ENCODE data around the gene DPP10.

Gene DPP10

DNA sequence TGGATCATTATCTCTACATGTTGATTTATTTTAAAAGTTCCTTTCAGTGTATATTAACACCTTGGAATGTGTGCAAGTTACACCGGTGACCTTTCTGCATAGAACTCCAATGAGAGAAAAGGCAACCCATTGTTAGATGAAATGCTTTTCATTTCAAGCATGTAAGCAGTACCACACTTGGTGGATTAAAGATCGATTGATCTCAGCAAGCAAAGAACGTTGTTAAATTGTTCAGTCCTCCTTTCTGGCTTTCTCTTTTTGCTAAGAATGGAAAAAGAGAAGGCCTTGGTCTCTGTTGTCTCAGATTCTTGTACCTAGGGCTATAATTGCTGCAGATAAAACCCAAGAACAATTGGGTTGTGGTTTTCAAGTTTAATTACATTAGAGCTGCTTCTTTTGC is 843.0 kb downstream of the DPP10 start:
- H3K4me1 ChIP-seq (ENCODE audit: control insufficient read depth, insufficient read depth, low read length), result no peaks in the 10 kb centered on the region
- WGBS (ENCODE audit: insufficient coverage, insufficient read length), result no CpG with 5 or more reads among the region's 3 CpGs
- no peak overlapping the region for H3K4me3 ChIP-seq (ENCODE audit: low read length)
- no peaks in the 10 kb centered on the region for H3K9me3 ChIP-seq (ENCODE audit: control insufficient read depth, insufficient read depth, low read length)
- H3K27me3 ChIP-seq (ENCODE audit: control insufficient read depth, insufficient read depth, low read length), result no peaks in the 10 kb centered on the region
- DNase-seq (ENCODE audit: low read depth, low spot score), result no peak
- no peaks in the 10 kb centered on the region for H3K36me3 ChIP-seq (ENCODE audit: control insufficient read depth, insufficient read depth, low read length)
- no peak overlapping the region for H3K27ac ChIP-seq (ENCODE audit: low read length)

- no peaks in the 10 kb centered on the region for H3K36me3 ChIP-seq (ENCODE audit: control insufficient read depth, insufficient read depth, low read length)
- H3K4me3 ChIP-seq (ENCODE audit: low read length), result no peak overlapping the region
- H3K27ac ChIP-seq (ENCODE audit: low read length), result no peak overlapping the region
- no peaks in the 10 kb centered on the region for H3K27me3 ChIP-seq (ENCODE audit: control insufficient read depth, insufficient read depth, low read length)
- no peaks in the 10 kb centered on the region for H3K9me3 ChIP-seq (ENCODE audit: control insufficient read depth, insufficient read depth, low read length)
- no CpG with 5 or more reads among the region's 1 CpG for WGBS (ENCODE audit: insufficient coverage, insufficient read length)
- DNase-seq (ENCODE audit: low read depth, low spot score), result no peak
- no peaks in the 10 kb centered on the region for H3K4me1 ChIP-seq (ENCODE audit: control insufficient read depth, insufficient read depth, low read length)
Observed at GRCh38 chr2:115290478-115290877, 848.0 kb downstream of the DPP10 start.

DNA sequence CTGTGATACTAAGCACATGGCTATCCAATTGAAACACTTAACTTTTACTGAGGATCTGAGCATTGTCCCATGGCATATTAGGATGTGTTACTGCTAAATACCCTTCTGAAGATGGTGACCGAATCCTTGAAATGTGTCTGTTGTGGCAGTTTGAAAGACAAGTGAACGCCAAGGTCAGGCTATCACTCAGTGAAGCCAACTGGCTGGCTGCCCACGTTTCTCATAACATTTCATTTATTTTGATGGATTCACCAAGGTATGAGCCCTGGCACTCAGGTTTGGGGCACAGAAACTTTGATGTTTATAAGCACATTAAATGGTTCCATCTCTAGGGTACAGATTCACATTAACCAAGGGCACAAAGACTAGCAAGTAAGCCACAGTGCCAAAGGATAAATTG is 850.3 kb downstream of the DPP10 start:
- no peak for DNase-seq (ENCODE audit: low read depth, low spot score)
- WGBS (ENCODE audit: insufficient coverage, insufficient read length), result no CpG with 5 or more reads among the region's 3 CpGs
- no peaks in the 10 kb centered on the region for H3K4me1 ChIP-seq (ENCODE audit: control insufficient read depth, insufficient read depth, low read length)

DNA sequence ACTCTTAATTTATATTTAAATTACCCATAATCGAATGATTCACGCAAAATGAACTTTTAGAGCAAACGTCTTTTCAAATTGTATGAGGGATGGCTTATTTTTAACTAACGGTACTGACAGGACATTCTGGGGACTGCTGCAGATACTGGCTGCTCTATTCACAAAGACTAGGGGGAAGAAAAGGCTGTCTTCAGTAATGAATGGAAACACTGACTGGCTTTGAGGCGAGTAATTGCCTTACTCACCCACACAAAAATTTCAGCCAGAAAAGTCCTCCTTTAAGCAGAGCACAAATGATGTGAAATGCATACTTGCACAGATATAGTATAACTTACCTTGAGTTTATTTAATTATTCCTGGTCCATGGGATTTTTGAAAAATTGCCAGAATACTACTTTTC is 852.6 kb downstream of the DPP10 start:
- Histone ChIP-seq H3K27me3 (ENCODE audit: control insufficient read depth, insufficient read depth, low read length) (no peaks in the 10 kb centered on the region; the same call in 1 of the 2 replicates), H3K36me3 (ENCODE audit: control insufficient read depth, insufficient read depth, low read length) (no peaks in the 10 kb centered on the region), H3K27ac (ENCODE audit: low read length) (no peak overlapping the region), H3K4me1 (ENCODE audit: control insufficient read depth, insufficient read depth, low read length) (no peaks in the 10 kb centered on the region), H3K9me3 (ENCODE audit: control insufficient read depth, insufficient read depth, low read length) (no peaks in the 10 kb centered on the region), H3K4me3 (ENCODE audit: low read length) (no peak overlapping the region)
- whole genome bisulfite sequencing (ENCODE audit: insufficient coverage, insufficient read length), result no CpG with 5 or more reads among the region's 5 CpGs
- DNase-seq (ENCODE audit: low read depth, low spot score), result no peak

More for the DNA sequence above, 850.3 kb downstream of the DPP10 start:
- Histone ChIP-seq H3K27me3 (ENCODE audit: control insufficient read depth, insufficient read depth, low read length) (no peaks in the 10 kb centered on the region), H3K4me3 (ENCODE audit: low read length) (no peak overlapping the region), H3K36me3 (ENCODE audit: control insufficient read depth, insufficient read depth, low read length) (no peaks in the 10 kb centered on the region), H3K9me3 (ENCODE audit: control insufficient read depth, insufficient read depth, low read length) (no peaks in the 10 kb centered on the region), H3K27ac (ENCODE audit: low read length) (no peak overlapping the region)

DNA sequence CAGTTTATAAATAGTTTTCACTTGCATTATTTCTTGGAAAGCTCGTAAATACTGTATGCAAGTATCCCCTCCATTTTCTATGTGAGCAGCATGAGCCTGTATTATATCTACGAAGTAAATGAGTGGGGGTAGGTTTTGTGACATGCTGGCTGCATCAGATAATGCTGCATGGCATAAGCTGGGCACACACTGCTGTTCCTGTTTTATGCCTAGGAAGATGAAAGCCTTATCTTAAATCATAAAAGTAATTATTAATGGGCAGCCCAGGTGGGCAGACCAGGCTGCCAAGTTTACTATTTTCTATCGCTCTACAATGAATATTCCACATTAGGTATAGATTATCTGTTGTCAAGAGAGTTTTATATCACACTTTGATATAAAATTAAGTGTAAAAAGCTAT is 854.6 kb downstream of the DPP10 start:
- Histone ChIP-seq H3K9me3 (ENCODE audit: control insufficient read depth, insufficient read depth, low read length) (no peaks in the 10 kb centered on the region), H3K4me1 (ENCODE audit: control insufficient read depth, insufficient read depth, low read length) (no peaks in the 10 kb centered on the region), H3K27me3 (ENCODE audit: control insufficient read depth, insufficient read depth, low read length) (no peaks in the 10 kb centered on the region; the same call in 1 of the 2 replicates), H3K36me3 (ENCODE audit: control insufficient read depth, insufficient read depth, low read length) (no peaks in the 10 kb centered on the region), H3K27ac (ENCODE audit: low read length) (no peak overlapping the region), H3K4me3 (ENCODE audit: low read length) (no peak overlapping the region)
- no CpG with 5 or more reads among the region's 3 CpGs for WGBS (ENCODE audit: insufficient coverage, insufficient read length)
- DNase-seq (ENCODE audit: low read depth, low spot score), result no peak

- Histone ChIP-seq H3K4me3 (ENCODE audit: low read length) (no peak overlapping the region), H3K27me3 (ENCODE audit: control insufficient read depth, insufficient read depth, low read length) (no peaks in the 10 kb centered on the region; the same call in 1 of the 2 replicates), H3K27ac (ENCODE audit: low read length) (no peak overlapping the region), H3K36me3 (ENCODE audit: control insufficient read depth, insufficient read depth, low read length) (no peaks in the 10 kb centered on the region), H3K9me3 (ENCODE audit: control insufficient read depth, insufficient read depth, low read length) (no peaks in the 10 kb centered on the region), H3K4me1 (ENCODE audit: control insufficient read depth, insufficient read depth, low read length) (no peaks in the 10 kb centered on the region)
- DNase-seq (ENCODE audit: low read depth, low spot score), result no peak
- WGBS (ENCODE audit: insufficient coverage, insufficient read length), result no CpG with 5 or more reads among the region's 2 CpGs
Observed at GRCh38 chr2:115299199-115299598, 856.8 kb downstream of the DPP10 start.

DNA sequence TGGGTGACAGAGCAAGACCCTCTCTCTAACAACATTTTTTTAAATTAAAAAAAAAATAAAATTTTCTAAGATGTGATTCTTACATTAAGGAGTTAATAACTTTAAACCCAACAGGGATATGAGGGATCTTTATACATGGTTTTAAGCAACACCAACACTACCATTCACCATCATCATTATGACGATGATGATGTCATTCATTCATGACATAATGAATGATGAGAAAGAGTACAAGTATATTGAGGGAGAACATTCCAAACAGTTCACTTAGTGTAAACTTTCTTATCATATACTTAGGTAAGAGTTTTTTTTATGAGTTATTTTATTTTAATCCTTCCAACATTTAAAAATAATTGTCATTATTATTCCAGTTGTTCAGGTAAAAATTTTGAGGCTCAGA is 863.3 kb downstream of the DPP10 start:
- WGBS (ENCODE audit: insufficient coverage, insufficient read length), result no CpG with 5 or more reads among the region's 1 CpG
- no peak overlapping the region for H3K27ac ChIP-seq (ENCODE audit: low read length)
- no peaks in the 10 kb centered on the region for H3K9me3 ChIP-seq (ENCODE audit: control insufficient read depth, insufficient read depth, low read length)
- DNase-seq (ENCODE audit: low read depth, low spot score), result no peak
- H3K4me1 ChIP-seq (ENCODE audit: control insufficient read depth, insufficient read depth, low read length), result no peaks in the 10 kb centered on the region
- H3K27me3 ChIP-seq (ENCODE audit: control insufficient read depth, insufficient read depth, low read length), result no peaks in the 10 kb centered on the region
- H3K36me3 ChIP-seq (ENCODE audit: control insufficient read depth, insufficient read depth, low read length), result no peaks in the 10 kb centered on the region
- H3K4me3 ChIP-seq (ENCODE audit: low read length), result no peak overlapping the region

- Histone ChIP-seq H3K36me3 (ENCODE audit: control insufficient read depth, insufficient read depth, low read length) (no peaks in the 10 kb centered on the region), H3K9me3 (ENCODE audit: control insufficient read depth, insufficient read depth, low read length) (no peaks in the 10 kb centered on the region), H3K27ac (ENCODE audit: low read length) (no peak overlapping the region), H3K4me1 (ENCODE audit: control insufficient read depth, insufficient read depth, low read length) (no peaks in the 10 kb centered on the region), H3K4me3 (ENCODE audit: low read length) (no peak overlapping the region), H3K27me3 (ENCODE audit: control insufficient read depth, insufficient read depth, low read length) (no peaks in the 10 kb centered on the region)
- WGBS (ENCODE audit: insufficient coverage, insufficient read length), result no CpG with 5 or more reads among the region's 4 CpGs
- DNase-seq (ENCODE audit: low read depth, low spot score), result no peak
Observed at GRCh38 chr2:115314119-115314518, 871.7 kb downstream of the DPP10 start.

- Histone ChIP-seq H3K9me3 (ENCODE audit: control insufficient read depth, insufficient read depth, low read length) (no peaks in the 10 kb centered on the region), H3K4me1 (ENCODE audit: control insufficient read depth, insufficient read depth, low read length) (no peaks in the 10 kb centered on the region), H3K4me3 (ENCODE audit: low read length) (no peak overlapping the region), H3K36me3 (ENCODE audit: control insufficient read depth, insufficient read depth, low read length) (no peaks in the 10 kb centered on the region), H3K27ac (ENCODE audit: low read length) (no peak overlapping the region), H3K27me3 (ENCODE audit: control insufficient read depth, insufficient read depth, low read length) (no peaks in the 10 kb centered on the region)
- DNase-seq (ENCODE audit: low read depth, low spot score), result no peak
- WGBS (ENCODE audit: insufficient coverage, insufficient read length), result no CpG with 5 or more reads among the region's 1 CpG
Observed at GRCh38 chr2:115327061-115327460, 884.6 kb downstream of the DPP10 start.

- DNase-seq (ENCODE audit: low read depth, low spot score), result no peak
- Histone ChIP-seq H3K4me1 (ENCODE audit: control insufficient read depth, insufficient read depth, low read length) (no peaks in the 10 kb centered on the region; the same call in 1 of the 2 replicates), H3K27ac (ENCODE audit: low read length) (no peak overlapping the region), H3K27me3 (ENCODE audit: control insufficient read depth, insufficient read depth, low read length) (no peaks in the 10 kb centered on the region), H3K36me3 (ENCODE audit: control insufficient read depth, insufficient read depth, low read length) (peaks cover 3% of the 10 kb centered on the region; the same call in 1 of the 2 replicates), H3K9me3 (ENCODE audit: control insufficient read depth, insufficient read depth, low read length) (peaks cover 3% of the 10 kb centered on the region), H3K4me3 (ENCODE audit: low read length) (no peak overlapping the region)
Observed at GRCh38 chr2:115359550-115359949, 917.1 kb downstream of the DPP10 start.

GRCh38 chr2:115364093-115364492 is 921.7 kb downstream of the DPP10 start:
- H3K27ac ChIP-seq (ENCODE audit: low read length), result no peak overlapping the region
- no peak overlapping the region for H3K4me3 ChIP-seq (ENCODE audit: low read length)
- no peaks in the 10 kb centered on the region for H3K36me3 ChIP-seq (ENCODE audit: control insufficient read depth, insufficient read depth, low read length)
- H3K9me3 ChIP-seq (ENCODE audit: control insufficient read depth, insufficient read depth, low read length), result no peaks in the 10 kb centered on the region
- DNase-seq (ENCODE audit: low read depth, low spot score), result no peak
- no CpG with 5 or more reads among the region's 6 CpGs for WGBS (ENCODE audit: insufficient coverage, insufficient read length)
- no peaks in the 10 kb centered on the region for H3K27me3 ChIP-seq (ENCODE audit: control insufficient read depth, insufficient read depth, low read length)
- H3K4me1 ChIP-seq (ENCODE audit: control insufficient read depth, insufficient read depth, low read length), result no peaks in the 10 kb centered on the region; the same call in 1 of the 2 replicates

Measured in iPS DF 6.9 (cell line).